ENCODE measurements around the gene BCL7C. TPM values are rescaled to one million over a fixed set of nuclear protein-coding genes. Genes with fewer than 3 reads are reported as not detected.
"Not testable (repeated sequence)": the region's sequence is repeated elsewhere in the genome, so short reads cannot be mapped to it uniquely, and the experiment has no call there.

The BCL7C gene
- total RNA-seq, 1 donor: 15.1 TPM

DNA sequence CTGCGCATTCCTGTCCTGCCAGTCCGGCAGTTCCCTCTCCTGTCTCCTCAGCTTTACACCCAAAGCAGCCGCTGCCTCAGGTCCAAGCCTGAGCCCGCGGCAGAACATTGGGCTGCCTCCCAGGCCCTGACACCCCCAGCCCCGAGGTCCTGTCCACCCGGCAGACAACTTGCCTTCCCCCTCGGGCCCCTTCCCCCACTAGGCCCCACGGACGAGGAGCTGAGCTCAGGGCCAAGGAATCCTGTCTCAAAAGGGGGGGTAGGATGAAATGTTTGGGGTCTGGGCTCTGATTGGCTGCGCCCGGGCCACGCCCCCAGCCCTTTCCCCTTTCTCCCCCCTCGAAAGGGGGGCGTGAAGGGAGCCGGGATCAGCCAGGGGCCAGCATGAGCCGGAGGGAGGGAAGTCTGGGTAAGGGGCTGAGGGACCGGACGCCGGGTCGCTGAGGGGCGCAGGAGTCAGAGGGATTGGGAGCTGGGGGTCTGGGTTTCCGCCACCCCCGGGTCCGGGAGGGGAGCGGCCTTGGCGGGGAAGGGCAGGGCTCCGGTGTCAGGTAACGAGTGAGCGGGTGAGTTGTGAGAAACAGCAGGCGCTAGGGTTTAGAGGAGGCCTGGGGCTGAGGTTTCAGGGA lies 2.5 kb upstream of the BCL7C start, which contains the start of gene CTF1:
TSS of gene CTF1 (plus strand) at position 354 of the 628 bp plus-strand sequence. CDS start at position 384, 30 bp downstream.
- DNase-seq (ENCODE audit: low read depth in 2 of 3, low spot score in 2 of 3): peak in 1 of 3 donors; percentile 48

DNA sequence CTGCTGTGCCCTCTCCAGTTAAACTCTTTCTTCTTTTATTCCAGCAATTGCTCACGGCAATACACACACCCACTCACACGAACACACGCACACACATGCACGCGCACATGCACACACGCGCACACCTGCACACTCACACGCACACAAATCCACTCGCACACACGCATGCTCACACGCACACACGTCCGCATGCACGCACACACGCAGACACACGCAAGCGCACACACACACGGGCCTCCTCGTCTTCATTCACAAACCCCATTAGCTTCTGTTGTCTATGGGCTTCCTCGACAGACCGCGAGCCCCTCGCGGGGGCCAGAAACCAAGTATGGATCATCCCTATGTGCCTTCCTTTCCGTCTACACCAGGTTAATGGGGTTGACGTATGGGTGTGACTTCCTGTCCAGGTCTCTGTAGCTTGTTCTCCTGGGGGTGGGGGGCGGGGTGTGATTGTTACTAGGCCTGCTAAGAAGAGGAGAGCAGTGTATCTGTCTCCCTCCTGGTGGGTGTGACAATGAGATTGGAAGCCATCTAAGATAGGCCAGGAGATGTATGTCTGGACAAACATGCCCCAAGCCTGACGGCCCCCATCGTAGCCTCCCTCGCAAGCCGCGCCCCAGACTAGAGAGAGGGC lies 1.9 kb upstream of the BCL7C start:
- peak in 2 of 3 donors; percentile 9 to 11 for DNase-seq (ENCODE audit: low read depth in 2 of 3, low spot score in 2 of 3)

DNA sequence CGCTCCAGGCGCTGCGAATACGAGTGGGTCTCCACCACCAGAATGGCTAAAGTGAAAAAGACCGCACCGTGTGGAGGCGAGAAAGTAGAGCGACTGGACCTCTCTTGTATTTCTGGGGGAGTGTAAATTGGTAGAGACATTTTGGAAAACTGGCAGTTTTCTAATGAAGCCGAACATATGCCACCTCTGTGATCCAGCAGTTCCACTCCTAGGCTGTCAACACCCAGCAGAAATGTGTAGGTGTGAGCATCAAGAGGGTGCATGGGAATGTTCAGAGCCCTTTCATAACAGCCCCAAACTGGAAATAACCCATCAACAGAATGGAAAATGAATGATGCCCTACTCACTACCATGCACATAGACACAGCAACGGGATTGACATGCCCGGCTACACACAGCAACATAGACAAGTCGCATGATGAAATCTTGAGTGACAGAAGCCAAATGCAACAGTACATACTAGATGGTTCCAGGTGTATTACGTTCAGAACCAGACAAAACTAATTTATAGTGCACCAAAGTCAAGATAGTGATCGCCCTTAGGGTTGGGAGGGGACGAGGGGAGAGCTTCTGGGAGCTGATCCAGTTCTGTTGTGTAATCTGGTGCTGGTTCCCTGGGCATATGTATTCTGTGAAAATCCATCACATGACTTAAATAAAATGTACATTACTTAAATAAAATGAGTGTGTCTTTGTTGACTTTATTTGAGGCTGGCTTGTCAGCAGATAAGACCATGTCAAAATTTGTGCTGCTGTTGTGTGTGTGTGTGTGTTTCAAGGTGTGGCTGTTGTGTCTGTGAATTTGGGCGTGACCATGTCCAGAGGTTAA lies 877 bp upstream of the BCL7C start:
- DNase-seq (ENCODE audit: low read depth in 2 of 3, low spot score in 2 of 3): no peak

DNA sequence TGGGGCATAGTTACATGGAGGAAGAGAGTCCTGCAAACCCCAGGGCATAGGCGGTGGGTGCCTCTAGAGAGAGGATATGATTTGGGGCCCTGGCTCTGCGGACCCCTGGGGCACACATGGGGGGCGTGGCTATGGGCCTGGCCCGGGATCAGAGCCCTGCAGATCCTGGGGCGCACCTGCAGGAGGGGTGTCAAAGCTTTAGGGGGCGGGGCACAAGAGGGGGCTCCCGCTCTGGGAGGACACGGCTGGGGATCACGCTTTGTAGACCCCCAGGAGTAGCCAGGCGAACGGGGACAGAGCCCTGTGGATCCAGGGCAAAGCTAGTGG lies 497 bp downstream of the BCL7C start:
- DNase-seq (ENCODE audit: low read depth in 2 of 3, low spot score in 2 of 3): peak in 2 of 3 donors; percentile 29 to 32

DNA sequence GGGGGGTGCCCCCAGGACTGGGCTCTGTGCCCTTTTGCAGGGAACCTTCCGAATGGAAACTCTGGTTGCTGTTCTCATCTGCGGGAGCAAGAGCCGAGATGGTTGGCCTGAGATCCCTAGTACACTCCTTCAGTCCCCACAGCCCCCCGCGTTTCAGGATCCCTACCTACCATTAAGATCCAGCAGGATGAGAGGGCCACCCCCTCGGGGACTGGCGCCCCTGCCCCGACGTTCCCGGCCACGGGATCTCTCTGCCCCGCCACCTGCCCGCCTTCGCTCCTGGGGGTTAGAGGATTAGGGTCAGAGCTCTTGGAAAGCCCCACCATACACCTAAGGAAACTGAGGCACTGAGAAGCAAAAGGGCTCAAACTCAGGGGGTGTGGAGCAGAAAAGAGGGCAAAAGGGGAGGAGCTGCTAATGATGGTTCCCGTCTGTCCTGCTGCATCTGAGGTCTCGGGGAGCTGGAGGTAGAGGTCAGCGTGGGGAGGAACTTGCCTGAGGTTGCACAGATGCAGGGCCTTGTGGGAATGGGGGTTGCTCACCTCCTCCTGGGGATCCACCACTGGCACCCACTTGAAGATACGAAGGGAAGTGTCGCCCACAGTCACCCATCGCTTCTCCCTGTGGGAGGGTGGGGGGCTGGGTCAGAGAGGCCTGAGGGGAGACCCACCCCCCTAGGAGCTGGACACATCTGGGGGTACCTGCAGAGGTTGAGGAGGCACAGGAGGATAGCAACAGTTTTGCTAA lies 1.0 kb downstream of the BCL7C start:
- no peak for DNase-seq (ENCODE audit: low read depth in 2 of 3, low spot score in 2 of 3)

DNA sequence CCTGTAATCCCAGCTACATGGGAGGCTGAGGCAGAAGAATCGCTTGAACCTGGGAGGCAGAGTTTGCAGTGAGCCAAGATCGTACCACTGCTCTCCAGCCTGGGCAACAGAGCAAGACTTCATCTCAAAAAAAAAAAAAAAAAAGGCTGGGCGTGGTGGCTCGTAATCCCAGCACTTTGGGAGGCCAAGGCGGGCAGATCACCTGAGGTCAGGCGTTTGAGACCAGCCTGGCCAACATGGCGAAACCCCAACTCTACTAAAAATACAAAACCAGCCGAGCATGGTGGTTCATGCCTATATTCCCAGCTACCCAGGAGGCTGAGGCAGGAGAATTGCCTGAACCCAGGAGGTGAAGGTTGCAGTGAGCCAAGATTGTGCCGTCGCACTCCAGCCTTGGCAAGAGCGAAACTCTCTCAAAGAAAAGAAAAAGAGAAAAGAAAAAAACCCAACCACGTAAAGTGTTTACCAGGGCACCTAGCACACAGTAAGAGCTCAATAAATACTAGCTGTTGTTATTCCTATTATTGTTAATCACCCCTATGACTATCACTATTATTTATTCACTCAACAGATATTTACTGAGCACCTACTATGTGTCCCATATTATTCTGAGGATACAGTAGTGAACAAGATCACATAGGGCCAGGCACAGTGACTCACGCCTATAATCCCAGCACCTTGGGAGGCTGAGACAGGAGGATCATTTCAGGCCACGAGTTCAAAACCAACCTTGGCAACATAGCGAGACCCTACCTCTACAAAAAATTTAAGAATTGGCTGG lies 2.6 kb downstream of the BCL7C start:
- not testable (repeated sequence) for DNase-seq (ENCODE audit: low read depth in 2 of 3, low spot score in 2 of 3)

DNA sequence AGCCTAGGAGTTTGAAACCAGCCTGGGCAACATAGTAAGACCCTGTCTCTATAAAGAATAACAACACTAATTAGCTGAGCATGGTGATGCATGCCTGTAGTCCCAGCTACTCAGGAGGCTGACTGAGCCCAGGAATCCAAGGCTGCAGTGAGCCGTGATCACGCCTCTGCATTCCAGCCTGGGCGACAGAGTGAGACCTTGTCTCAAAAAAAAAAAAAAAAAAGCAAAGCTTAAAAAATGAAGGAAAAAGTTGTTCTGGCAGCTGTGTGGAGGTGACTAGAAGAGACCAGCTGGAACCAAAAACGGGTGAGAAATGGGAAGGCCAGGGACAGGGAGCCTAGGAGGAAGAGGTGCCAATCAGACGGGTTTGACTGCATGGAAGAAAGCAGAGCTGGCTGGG lies 4.2 kb downstream of the BCL7C start:
- DNase-seq (ENCODE audit: low read depth in 2 of 3, low spot score in 2 of 3): no peak

DNA sequence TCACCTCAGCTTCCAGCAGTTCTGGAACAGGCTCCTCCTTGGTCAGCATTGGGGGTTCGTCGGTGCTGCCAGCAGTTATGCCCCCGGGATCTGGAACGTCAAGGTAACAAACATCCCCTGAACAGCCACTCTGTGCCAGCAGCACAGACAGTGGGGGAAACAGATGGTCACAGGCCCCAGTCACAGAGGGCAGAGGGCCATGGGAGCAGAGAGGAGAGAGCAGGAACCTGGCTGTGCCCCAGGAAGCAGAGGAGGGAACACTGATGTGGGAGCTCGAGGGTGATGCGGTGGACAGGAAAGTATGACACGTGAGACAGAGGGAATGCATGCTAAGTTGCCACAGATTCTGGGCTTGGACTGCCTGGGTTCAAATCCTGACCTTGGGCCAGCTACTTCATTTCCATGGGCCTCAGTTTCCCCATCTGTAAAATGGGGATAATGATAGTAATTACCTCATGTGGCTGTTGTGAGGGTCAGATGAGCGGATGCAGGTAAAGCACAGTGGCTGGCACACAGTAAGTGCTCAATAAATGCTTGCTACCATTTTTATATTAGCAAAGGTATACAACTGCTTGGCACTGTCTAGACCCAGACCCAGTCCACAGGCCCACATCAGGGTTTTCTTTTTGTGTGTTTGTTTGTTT lies 4.9 kb downstream of the BCL7C start:
- DNase-seq (ENCODE audit: low read depth in 2 of 3, low spot score in 2 of 3): no peak

DNA sequence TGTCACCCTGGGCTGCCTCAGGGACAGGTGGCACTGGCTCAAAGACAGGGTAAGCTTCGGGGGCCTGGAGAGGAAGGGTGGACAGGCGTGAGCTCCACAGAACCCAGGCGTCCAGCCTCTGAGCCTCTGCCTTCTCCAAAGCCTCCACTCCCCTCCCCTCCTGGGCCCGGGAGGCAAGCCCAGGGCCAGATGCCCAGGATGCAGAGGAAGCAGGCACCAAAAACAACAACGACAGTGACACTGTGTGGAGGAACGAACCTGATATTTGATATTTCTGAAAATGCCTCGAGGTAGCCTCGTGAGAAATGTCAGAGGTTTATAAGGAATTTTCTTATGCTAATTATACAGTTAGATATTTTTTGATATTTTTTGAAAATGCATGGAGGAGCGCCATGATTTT lies 6.0 kb downstream of the BCL7C start:
- no peak for DNase-seq (ENCODE audit: low read depth in 2 of 3, low spot score in 2 of 3)

DNA sequence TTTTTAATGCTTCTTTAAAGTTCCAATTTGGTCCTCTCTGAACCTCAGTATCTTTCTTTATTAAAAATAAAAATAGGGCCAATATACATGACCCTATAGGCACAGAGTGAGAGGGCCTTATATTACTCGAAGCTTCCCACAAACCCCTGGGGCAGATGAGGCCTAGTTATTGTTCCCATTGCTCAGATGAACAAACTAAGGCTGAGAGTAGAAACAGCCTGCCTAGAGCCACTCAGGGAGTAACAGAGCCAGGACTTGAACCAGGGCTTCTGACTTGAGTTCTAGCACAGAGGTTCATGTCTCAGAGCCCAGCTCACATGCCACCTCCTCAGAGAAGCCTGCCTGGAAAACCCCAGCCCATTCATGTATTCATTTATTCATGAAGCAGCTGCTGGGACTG lies 7.7 kb downstream of the BCL7C start:
- DNase-seq (ENCODE audit: low read depth in 2 of 3, low spot score in 2 of 3): no peak

DNA sequence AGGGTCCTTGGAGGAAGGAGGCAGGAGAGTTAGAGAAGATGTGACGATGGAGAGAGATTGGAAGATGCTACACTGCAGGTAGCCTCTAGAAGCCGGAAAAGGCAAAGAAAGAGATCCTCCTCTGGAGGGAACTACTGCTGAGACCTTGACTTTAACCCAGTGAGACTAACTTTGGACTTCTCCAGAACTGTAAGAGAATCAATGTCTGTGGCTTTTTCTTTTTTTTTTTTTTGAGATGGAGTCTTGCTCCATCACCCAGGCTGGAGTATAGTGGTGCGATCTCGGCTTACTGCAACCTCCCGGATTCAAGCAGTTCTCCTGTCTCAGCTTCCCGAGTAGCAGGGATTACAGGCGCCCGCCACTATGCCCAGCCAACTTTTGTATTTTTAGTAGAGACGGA lies 8.7 kb downstream of the BCL7C start:
- DNase-seq (ENCODE audit: low read depth in 2 of 3, low spot score in 2 of 3): no peak

DNA sequence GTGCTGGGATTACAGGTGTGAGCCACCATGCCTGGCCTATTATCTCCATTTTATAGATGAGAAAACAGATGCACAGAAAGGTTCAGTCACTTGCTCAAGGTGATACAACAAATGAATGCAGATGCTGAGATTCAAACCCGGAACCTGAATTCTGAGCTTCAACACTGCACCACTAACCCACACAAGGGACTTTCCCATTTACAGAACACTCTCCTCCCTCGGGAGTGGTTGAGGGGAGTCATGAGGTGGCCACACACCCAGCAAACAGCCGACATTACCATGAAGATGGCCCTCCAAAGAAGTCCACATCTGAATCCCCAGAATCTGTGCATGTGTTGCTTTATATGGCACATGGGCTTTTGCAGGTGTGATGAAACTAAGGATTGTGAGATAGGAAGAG lies 9.1 kb downstream of the BCL7C start:
- no peak for DNase-seq (ENCODE audit: low read depth in 2 of 3, low spot score in 2 of 3)

DNA sequence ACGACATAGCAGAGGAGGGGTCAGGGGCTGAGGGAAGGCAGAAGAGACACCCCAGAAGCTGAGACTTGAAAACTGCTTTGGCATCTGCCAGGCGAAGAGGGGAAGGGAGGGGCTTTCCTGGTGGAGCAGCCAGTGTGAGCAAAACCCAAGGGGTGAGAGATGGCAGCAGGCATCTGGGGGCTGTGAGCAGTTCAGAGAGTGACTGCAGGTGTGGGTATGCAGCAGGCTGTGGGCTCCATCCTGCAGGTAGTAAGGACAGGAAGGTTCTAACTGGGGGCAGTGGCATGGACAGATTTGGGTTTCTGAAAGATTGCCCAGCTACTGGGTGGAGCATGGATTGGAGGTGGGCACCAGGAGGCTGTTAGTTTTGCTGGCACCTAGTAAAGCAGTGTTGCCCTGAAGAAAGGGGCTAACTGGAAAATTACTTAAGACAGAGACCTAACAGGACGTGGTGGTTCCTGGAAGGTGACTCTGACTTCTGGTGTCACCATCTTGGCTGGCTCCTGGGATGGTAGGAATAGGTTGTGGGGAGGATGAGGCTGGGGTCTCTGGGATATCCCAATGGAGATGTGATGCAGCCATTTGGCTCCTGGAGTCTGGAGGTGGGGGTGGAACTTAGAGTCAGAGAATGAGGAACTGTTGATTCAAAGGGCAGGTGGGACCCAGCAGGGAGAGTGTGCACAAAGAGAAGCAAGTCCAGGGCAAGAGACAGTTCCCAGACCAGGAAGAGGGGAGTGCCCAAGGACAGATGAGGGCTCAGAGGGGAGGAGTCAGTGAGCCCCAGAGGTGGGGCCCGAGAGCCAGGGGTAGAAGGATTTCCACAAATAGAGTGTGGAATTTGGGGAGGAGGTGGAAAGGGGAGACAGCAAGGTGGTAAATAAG lies 11.2 kb downstream of the BCL7C start:
- no peak for DNase-seq (ENCODE audit: low read depth in 2 of 3, low spot score in 2 of 3)

DNA sequence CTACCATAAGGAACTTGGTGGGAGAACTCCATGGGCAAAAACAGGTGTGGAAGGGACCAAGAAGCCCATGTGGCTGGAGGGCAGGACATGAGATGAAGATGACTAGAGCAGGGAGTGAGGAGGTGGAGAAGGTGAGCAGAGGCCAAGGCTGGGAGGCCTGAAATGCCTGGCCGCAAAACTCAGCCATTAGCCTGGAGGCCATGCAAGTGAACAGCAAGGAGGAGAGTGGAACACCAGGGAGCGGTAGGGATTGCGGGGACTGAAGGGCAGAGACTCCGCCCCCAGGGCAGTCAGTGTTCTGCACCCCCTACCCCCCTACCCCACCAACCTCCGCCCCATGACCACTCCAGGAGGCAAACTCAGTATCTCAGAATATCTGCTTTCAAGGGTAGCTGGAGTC lies 17.0 kb downstream of the BCL7C start:
- no peak for DNase-seq (ENCODE audit: low read depth in 2 of 3, low spot score in 2 of 3)

DNA sequence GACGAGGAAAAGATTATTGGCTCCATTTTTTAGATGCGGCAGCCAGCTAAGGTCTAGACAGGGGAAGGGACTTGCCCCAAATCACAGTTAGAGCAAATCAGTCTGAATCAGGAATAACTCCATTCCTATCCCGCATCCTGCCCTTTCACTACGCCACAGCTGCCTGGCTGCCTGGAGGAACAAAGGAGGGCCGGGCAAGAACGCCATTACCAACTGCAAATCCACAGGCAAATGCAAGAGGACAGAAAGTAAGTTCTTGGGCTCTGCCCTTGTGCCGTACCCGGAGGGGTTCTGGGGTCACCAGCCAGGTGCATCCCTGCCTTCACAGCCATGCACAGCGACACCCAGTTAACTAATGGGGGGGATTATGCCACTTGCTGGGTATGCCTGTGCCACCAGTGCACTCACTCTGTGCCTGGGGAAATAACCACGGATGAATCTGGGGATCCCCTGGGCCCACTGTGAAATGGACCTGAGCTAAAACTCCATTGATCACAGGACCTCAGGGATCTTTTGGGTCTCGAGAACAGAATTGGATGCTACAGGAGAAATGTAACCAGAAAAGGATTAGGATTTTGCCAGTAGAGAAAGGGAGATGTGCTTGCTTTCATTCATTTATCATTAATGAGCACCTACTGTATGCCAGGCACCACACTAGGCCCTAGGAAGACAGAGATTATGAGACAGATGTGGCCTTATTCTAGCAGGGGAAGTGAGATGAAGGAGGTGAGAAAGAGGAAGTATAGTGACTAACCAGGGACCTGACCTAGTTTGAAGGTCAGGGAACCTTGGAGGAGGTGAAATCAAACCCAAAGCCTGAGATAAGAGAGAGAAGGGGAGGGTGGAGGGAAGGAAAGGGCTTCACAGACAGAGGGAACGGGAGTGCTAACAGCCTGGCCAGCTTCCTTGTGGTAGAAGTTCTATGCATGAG lies 17.7 kb downstream of the BCL7C start:
- DNase-seq (ENCODE audit: low read depth in 2 of 3, low spot score in 2 of 3): peak in 2 of 3 donors; percentile 52 to 55

DNA sequence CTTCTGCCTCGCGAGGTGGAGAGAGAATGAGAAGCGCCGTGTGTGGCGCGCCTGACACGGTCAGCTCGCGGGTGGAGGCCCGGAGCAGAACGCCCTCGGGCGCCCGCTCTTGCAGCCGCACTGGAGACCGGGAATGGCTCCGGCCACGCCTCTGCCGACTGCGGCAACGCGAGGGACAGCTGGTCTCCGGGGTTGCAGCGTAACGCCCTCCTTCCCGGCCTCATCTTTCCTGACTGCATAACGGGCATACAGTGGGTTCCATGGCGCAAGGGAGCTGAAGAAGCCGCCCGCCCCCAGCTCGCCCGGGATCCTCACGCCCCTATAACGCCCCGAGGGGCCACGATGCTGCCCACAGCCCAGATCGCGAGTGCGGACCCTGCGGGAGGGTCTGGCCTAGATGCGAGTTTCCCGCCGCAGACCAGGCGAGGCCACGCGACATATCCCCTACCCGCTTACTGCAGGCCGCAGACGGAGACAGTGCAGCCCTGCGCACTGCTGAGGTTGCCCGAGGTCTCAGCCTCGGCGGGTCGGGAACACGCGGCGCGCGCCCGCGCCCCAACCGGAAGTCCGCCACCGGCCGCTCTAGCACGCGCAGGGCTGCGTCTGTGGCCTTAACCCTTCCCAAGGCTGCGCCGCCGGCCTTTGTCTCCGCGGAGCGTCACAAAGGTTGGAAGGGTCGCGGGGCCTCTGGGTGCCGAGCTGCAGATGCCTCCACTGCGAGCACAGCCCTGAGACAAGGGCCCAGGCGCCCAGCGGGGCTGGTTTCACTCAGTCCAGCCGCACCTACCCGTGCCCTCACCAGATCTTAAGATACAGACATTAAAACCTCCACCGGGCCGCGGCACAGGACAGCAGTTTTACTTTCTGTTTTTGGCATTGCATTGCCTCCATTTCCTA lies 18.8 kb downstream of the BCL7C start:
- DNase-seq (ENCODE audit: low read depth in 2 of 3, low spot score in 2 of 3): peak; percentile 80 to 92 (median 89)
